Stimulated activated CD8-positive, alpha-beta memory T cell treated with anti-CD3 and anti-CD28 coated beads, Interleukin-4, amount 100 ng/mL, for 1 hour (primary cell): Measurements from ENCODE around the gene H6PD.
"Not testable (repeated sequence)": the region's sequence is repeated elsewhere in the genome, so short reads cannot be mapped to it uniquely, and the experiment has no call there.

ENCODE experiments used
- DNase-seq, 2 donors: peaks; one replicate each; pipeline ENCODE4 v3.0.0-alpha.2; 2020; ENCODE audit warnings: low read depth in 2 of 2, low spot score in 1 of 2

H6PD gene

GRCh38 chr1:9294910-9295636, 60.5 kb downstream of the H6PD start:
- DNase-seq, result no peak

DNA sequence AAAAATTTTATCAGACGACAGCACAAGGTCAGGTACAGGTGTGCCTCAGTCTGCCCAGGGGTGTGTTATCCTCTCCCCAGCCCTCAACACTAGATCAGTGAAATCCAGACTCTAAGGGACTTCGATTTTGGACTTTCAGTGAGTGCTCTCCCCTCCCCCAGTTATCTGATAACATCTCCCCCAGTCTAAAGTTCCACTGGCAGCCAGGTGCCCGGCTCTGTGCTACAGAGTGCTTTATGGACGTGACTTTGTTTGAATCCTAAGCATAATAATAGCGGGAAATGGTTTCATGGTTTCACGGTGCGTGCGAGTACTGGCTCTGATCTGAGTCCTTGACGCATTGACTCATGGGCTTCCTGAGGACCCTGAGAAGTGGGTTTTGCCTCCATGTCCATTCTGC, 61.3 kb downstream of the H6PD start:
- no peak for DNase-seq

GRCh38 chr1:9296850-9297249, 62.3 kb downstream of the H6PD start:
- DNase-seq, result no peak

DNA sequence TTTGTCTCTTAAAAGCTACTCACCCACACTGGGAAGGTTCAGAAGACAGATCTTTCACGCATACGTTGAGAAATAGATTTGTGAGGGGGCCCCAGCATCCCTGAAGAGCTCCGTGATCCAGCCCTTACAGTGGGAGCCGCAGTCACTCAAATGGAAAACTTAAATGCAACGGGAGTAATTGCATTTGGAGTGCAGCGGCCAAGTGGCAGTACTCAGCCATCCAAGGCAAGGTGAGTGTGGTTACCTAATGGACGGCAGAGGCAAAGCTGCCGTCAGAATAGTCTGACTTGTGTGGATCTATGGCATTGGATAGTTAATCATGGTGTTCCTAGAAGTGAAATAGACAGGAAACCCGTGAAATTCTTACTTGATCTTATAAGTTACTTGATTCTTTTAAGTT, 63.3 kb downstream of the H6PD start:
- DNase-seq, result no peak

DNA sequence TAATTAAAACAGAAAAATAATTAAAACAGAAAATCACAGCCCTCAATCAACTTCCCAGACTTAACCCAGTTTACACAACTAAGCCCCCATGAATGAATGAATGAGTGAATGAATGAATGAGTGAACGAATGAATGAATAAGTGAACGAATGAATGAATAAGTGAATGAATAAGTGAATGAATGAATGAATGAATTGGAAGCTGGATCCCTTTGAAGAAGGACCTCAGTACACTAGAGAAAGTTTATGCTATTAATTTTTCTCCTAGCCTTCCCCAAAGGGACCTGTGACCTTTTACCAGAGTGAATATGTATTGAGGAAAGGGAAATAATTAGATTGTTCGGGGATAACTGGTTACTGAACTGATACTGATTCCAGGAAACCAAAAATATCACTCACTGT, 63.7 kb downstream of the H6PD start:
- DNase-seq, result no peak

DNA sequence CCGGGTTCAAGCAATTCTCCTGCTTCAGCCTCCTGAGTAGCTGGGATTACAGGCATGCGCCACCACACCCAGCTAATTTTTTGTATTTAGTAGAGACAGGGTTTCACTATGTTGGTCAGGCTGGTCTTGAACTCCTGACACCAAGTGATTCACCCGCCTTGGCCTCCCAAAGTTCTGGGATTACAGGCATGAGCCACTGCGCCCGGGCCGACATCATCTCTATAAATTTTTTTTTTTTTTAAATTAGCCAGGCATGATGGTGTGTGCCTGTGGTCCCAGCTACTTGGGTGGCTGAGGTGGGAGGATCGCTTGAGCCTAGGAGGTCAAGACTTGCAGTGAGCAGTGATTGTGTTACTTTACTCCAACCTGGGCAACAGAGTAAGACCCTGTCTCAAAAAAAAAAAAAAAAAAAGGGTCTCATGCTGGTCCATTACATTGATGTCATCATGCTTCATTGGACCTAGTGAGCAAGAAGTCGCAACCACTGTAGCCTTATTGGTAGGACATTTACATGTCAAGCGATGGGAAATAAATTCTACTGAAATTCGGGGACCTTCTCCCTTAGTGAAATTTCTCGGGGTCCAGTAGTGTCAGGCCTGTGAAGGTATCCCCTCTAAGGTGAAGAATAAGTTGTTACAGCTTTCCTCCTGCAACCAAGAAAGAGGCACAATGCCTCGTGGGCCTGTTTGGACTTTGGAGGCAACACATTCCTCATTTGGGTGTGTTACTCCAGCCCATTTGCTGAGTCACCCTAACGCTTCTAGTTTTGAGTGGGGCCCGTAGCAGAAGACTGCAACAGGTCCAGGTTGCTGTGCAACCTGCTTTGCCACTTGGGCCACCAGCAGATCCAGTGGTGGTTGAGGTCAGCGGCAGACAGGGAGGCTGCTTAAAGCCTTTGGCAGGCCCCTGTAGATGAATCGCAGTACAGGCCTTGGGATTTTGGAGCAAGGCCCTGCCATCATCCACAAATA, 65.3 kb downstream of the H6PD start:
- not testable (repeated sequence) for DNase-seq

- no peak for DNase-seq
Observed at GRCh38 chr1:9300573-9300972, 66.0 kb downstream of the H6PD start.

GRCh38 chr1:9302745-9303524, 68.4 kb downstream of the H6PD start:
- no peak for DNase-seq

- no peak for DNase-seq
Observed at GRCh38 chr1:9303916-9304315, 69.3 kb downstream of the H6PD start.

DNA sequence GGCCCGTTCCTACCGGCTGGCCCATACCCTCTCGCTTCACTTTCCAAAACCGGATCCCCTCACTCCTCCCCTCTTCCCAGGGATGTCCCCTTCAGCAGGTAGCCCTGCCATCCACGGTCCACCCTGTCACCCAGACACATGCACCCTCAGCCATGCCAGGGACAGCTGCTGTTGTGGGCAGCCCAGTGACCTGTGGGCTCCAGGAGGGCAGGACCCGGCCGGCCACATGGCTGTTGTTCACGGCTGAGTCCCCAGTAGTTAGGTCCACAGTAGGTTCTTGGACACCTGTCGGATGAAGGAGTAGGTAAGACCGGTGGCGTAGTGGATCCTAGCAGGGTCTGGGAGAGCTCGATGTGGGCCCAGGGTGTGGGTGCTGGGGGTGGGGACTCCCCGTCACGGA, 70.6 kb downstream of the H6PD start:
- DNase-seq, result no peak

DNA sequence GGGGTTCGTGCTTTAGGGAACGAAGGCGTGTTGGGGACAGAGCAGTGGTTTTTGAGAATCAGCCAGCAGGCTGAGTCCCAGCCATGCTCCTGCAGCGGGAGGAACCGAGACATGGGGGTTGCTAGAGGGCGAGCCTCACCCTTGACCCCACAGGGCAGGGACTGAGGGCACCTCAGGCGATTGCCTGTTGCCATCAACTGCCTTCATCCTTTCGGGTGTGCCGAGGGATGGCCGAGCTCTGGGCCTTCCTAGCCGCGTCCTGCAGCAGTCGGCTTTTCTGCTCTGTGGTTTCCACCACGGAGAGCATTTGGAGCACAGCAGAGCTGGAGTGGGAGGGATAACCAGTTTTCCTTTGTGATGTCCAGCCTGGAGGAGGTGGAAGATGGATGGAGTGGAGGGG, 71.4 kb downstream of the H6PD start:
- no peak for DNase-seq

GRCh38 chr1:9307303-9307702, 72.7 kb downstream of the H6PD start:
- no peak for DNase-seq

DNA sequence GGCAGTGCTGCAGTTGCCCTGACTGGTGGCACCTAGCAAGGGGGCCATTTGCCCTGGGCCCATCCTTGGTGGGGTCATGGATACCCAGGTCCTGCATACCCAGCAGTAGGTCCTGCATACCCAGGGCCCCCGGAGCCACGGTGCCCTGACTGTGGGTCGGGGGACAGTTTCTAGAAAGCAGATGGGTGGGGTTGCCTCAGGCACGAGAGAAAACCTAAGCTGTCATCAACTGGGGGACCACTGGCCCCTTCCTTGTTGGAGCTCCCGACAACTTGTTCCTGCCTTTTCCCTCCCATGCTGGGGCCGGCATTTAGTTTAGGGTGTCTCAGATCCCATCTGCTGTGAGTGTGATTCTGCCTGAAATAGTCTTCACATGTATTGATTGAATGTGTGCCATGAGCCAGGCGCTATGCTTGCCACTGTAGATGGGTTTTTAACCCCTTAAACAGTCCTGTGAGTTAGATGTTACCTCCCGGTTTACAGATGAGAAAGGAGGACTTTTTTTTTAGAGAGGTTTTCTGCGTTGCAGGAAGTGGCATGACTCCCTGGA, 73.7 kb downstream of the H6PD start:
- DNase-seq, result no peak

DNA sequence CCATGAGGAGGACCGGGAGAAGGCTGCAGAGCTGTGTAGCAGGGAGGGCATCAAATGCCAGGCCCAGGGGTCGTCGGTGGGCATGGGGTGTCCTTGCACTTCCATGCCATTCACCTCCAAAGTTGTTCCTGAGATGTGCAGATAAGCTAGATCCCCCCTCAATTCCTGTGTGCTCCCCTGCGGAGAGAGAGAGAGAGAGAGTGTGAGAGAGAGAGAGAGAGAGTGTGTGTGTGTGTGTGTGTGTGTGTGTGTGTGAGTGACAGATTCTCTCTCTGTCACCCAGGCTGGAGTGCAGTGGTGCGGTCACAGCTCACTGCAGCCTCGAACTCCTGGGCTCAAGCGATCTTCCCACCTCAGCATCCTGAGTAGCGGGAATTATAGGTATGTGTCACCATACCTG, 74.5 kb downstream of the H6PD start:
- DNase-seq, result no peak

GRCh38 chr1:9309991-9310390, 75.4 kb downstream of the H6PD start:
- no peak for DNase-seq

DNA sequence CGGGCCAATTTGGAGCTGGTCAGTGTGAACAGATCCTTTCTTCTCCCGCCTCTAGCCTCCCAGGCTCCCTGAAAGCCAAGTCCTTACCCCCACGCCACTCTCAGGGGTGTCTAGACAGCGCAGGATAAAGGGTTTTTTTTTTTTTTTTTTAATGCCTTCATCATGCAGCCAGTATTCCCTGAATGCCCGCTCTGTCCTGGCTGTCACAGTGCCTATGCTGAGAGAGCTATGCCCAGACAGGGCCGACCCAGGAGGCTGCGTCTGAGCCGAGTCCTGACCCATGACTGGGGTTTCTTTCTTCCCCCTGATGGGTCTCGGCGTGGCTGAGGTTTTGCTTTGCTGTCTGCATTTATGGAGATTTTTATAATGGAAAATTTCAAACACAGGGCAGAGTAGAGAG, 76.5 kb downstream of the H6PD start:
- no peak for DNase-seq

DNA sequence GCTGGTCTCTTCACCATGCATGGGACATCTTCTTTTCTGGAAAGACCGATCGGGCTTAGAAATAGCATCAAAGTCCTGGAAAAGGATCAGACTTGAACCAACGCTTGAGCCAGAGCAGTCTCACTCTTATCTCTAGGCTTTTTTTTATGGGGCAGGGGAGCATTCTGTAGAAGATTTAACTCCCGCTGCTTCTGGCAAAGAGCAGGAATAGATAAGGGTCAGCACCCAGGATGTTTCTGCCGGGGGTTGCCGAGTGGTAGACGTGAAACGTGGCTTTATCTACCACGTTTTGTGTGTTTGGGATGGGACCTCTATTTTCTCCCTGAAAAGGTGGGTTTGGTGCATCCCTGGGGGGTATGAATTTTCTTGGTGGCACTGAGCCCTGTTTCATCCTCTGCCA, 76.9 kb downstream of the H6PD start:
- DNase-seq, result no peak

GRCh38 chr1:9312168-9312720, 77.7 kb downstream of the H6PD start:
- no peak for DNase-seq

DNA sequence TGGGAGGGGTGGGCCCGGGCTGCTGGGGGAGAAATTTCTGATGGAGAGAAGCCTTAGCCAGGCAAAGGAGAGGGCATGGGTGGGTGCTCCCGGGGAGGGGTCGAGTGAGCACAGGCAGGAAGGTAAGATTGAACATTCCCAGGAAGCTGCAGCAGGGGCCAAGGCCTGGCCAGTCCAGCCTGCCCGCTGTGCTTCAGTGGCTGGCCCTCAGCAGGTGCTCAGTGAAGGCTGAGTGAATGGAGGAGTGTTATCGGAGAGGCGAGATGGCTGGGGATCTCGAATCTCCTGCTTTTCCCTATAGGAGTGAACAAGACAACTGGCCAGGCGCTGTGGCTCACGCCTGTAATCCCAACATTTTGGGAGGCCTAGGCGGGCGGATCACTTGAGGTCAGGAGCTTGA, 79.0 kb downstream of the H6PD start:
- DNase-seq, result no peak

DNA sequence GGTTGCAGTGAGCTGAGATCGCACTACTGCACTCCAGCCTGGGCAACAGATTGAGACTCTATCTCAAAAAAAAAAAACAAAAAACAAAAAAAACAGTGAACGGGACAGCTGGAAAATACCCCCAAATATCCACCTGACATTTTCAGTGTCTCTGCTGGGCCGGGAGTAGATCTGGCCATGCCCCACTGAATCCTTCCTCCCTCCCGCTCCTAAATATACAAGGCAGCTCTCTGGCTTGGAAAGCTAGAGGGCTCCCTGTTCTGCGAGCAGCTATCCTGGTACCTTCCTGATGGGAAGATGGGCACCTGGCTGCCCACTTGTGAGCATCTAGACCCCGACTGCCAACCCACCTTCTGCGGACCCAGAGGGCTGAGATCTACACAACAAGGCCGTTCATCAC, 79.5 kb downstream of the H6PD start:
- no peak for DNase-seq
